Measurements from ENCODE around the gene DEGS2. TPM values are rescaled to one million over a fixed set of nuclear protein-coding genes. Genes with fewer than 3 reads are reported as not detected.

Gene DEGS2
- total RNA-seq, result 1.2 and 3.4 TPM in 2 replicates

GRCh38 chr14:100159094-100159864 lies at the start of gene DEGS2:
Gene DEGS2, minus strand, starts transcription at chr14:100159645. Its CDS starts 58 bp downstream, at chr14:100159587.

Other genes with a start within 250 kb of the DEGS2 start
- gene EVL, start 94.2 kb downstream of the DEGS2 start, total RNA-seq, result 5.8 and 18.8 TPM in 2 replicates
- gene YY1, start 79.5 kb upstream of the DEGS2 start, total RNA-seq, result 48.5 and 69.1 TPM in 2 replicates
- gene SLC25A29, start 146.8 kb upstream of the DEGS2 start, total RNA-seq, result 8.2 and 33.5 TPM in 2 replicates
- gene SLC25A47, start 163.7 kb upstream of the DEGS2 start, total RNA-seq, result 0.07 TPM in 1 of 2 replicates, not detected in the other
- 13.4 and 18.8 TPM in 2 replicates for gene WDR25, start 216.8 kb upstream of the DEGS2 start, total RNA-seq